ENCODE measurements around the gene C16orf89.

C16orf89 gene

GRCh38 chr16:5060073-5060641 is 5.6 kb downstream of the C16orf89 start:
- no peak overlapping the region for H3K4me3 ChIP-seq
- H3K27ac ChIP-seq = no peak overlapping the region
- DNase-seq (ENCODE audit: low spot score) = no peak
- TF ChIP-seq CTCF (IDR thresholded peaks at IDR 0.05) = no peak

GRCh38 chr16:5059386-5060072 is 6.2 kb downstream of the C16orf89 start:
- H3K27ac ChIP-seq = no peak overlapping the region
- TF ChIP-seq CTCF (IDR thresholded peaks at IDR 0.05) = no peak
- no peak overlapping the region for H3K4me3 ChIP-seq
- DNase-seq (ENCODE audit: low spot score) = no peak

- no peak for TF ChIP-seq CTCF (IDR thresholded peaks at IDR 0.05)
- no peak overlapping the region for H3K4me3 ChIP-seq
- no peak for DNase-seq (ENCODE audit: low spot score)
Measured at GRCh38 chr16:5058476-5058875, 7.3 kb downstream of the C16orf89 start.

GRCh38 chr16:5056352-5056751 is 9.4 kb downstream of the C16orf89 start:
- no peak for DNase-seq (ENCODE audit: low spot score)
- TF ChIP-seq CTCF (IDR thresholded peaks at IDR 0.05) = no peak
- Histone ChIP-seq H3K4me3 (no peak overlapping the region), H3K27ac (no peak overlapping the region)

More at GRCh38 chr16:5058476-5058875, 7.3 kb downstream of the C16orf89 start:
- H3K27ac ChIP-seq = no peak overlapping the region

- no peak for DNase-seq (ENCODE audit: low spot score)
- TF ChIP-seq CTCF (IDR thresholded peaks at IDR 0.05) = no peak
- no peak overlapping the region for H3K27ac ChIP-seq
- no peak overlapping the region for H3K4me3 ChIP-seq
Measured at GRCh38 chr16:5054876-5055865, 10.6 kb downstream of the C16orf89 start.

GRCh38 chr16:5046914-5047313 is 18.8 kb downstream of the C16orf89 start:
- no peak for TF ChIP-seq CTCF (IDR thresholded peaks at IDR 0.05)
- Histone ChIP-seq H3K27ac (no peak overlapping the region), H3K4me3 (no peak overlapping the region)
- no peak for DNase-seq (ENCODE audit: low spot score)

Measured in coronary artery (tissue), 2 donors.